DMS153 treated with DMSO at 0.1 percent for 48 hours (cell line): ENCODE measurements around the gene GNPTG.

ENCODE experiments used
- DNase-seq: peaks from one replicate; lab custom pipeline; 2025; ENCODE audit not compliant: unreplicated experiment; lab: John Stamatoyannopoulos, UW

Gene GNPTG

DNA sequence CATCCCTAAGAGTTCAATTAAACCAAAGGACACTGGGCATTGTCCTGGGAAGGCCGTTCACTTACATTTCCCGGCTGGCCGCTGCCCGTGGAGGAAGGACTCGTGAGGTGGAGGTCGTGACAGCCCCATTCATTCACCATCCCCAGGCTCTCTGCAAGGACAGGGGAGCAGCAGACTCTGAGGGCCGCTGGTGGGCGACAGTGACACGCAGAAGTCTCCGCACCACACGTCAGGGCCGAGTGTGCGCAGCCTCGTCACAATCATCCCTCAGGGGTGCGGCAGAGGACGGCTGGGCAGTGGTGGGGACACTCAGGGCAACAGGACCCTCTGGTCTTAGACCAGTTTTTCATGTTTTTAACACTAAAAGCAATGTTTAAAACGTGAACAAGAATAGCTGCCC lies 41.1 kb downstream of the GNPTG start:
- no peak for DNase-seq

GRCh38 chr16:1393613-1394176 lies 42.0 kb downstream of the GNPTG start:
- no peak for DNase-seq

- DNase-seq: no peak
These were observed 42.7 kb downstream of the GNPTG start for GRCh38 chr16:1394367-1394951.

DNA sequence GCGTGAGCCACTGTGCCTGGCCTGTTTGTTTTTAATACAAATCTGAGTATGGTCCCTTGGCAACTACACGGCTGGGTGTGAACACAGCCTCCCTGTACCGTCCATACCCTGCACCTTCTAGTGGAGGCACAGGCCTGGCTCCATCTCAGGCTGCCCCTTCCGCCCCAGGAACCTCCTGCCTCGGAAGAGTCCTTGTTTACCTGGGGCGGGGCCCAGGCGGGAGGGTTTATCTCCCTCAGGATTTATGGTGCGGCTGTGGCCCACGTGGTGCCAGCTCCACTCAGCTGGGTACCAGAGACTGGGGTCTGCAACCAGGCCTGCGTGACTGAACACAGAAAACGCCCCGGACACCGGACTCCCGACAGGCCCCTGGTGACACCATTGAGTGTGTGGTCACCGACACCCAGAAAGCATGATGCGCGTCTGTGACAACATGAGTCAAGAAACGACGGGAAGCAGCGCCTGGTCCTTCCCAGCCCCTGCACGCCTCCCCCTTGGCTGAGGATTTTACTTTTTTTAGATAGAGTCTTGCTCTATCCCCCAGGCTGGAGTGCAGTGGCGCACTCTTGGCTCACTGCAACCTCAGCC lies 43.8 kb downstream of the GNPTG start:
- DNase-seq: no peak

- DNase-seq: no peak
These were observed 46.0 kb downstream of the GNPTG start for GRCh38 chr16:1397779-1398178.

DNA sequence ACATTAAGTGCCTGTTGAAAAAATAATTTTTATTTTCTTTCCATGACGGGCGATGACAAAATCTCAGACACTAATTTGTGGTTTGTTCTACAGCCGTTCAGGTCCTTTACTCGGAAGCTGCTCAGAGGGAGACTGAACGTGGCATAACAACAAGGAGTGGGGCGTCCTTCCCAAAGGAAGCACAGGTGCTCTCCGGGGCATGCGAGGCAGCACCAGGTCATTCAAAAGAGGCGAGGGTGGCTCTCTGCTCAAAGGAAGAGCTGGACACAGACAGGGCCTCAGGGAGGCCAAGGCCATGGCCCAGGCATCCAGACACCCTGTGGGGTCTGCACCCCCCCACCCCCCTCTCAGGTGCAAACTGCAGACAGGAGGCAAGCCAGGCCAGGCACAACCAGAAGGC lies 46.6 kb downstream of the GNPTG start:
- DNase-seq: no peak

DNA sequence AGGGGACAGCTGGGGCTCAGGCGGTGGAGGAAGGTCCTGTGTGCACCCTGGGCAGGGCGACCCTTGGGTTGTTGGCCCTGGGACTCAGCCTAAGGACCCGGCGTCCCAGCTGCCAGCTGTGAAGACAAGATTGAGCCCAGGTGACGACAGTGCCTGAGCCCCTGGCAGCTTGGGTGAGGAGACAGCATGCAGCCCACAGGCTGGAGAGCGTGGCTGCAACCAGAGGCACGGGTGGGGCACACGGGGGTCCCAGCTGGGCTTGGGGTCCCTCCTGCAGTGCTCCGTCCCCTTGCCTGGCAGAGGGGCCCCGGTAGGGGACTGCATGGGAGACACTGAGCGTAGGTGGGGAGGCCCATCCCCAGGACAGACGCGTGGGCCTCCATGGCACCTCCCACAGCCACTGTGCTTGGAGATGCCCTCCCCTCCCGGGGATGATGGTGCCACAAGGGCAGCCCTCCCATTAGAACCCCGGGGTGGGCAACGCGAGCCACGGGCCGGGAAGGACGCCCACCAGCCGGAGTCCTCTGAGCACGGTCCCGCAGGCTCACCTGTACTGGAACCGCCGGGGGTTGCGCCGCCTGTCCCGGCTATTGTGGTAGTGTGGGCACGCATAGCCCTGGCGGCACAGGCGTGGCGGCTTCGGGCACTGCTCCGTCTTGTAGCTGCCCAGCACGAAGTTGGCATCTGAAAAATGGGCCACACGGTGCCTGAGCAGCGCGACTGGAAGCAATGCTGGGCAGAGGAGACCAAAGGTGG lies 47.3 kb downstream of the GNPTG start:
- no peak for DNase-seq

DNA sequence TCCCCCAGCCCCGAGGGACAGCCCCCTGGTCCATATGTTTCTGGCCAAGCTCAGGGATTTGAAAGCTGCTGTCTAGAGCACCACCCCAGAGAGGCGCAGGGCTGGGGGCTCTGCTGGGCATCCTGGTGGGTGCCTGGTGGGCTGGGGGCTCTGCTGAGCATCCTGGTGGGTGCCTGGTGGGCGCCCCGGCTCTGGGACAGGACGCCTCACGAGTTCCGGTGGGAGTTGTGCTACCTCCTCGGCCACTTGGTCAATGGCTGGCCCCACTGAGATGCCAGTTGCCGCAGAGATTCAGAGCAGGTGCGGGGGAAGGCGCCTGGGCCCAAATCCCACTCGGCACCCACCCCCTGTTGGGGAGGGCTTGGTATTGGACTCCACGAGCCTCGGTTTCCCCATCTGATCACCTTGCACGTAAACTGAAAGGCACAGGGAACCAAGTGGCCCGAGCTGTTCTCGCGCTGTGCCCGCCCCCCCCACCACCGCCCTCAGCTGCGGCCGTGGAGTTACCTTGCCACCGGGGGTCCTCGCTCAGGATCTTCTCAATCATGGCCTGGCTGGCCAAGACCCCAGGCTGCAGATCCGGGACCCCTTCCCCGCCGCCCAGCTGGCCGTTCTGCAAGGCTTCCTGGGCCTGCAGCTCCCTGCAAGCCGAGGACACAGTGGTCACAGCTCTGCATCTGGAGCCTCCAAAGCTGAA lies 49.5 kb downstream of the GNPTG start:
- DNase-seq: no peak

DNA sequence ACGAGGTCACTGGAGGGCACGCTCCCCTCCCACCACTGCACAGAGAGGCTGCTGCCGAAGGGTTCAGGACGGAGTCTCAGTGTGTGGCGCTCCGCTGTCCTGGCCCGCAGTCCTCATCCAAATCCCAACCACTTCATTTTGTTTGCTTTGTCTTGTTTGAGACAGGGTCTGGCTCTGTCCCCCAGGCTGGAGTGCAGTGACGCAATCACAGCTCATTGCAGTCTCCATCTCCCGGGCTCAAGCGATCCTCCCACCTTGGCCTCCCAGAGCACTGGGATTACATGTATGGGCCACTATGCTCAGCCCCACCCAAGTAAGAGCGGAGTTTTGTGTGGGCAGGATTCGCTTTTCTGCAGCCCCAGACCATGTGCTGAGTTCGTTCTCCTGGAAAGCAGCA lies 50.0 kb downstream of the GNPTG start:
- no peak for DNase-seq

GRCh38 chr16:1403036-1403435 lies 51.3 kb downstream of the GNPTG start:
- no peak for DNase-seq

GRCh38 chr16:1403733-1404132 lies 52.0 kb downstream of the GNPTG start:
- no peak for DNase-seq

DNA sequence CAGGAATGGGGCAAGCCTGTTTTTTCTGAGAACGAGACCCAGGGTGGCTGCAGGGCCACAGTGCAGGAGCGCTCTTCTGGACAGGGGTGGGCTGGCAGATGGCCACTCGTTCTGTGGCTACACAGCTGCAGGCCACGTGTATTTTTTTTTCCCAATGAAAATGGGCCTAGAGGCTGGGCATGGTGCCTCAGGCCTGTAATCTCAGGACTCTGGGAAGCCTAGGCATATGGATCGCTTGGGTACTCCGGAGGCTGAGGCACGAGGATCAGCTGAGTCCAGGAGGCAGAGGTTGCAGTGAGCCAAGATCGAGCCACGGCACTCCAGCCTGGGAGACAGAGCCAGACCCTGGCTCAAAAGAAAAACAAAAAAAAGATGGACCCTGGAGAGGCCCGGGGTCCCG lies 56.0 kb downstream of the GNPTG start:
- no peak for DNase-seq

- DNase-seq: peak; percentile 69
These were observed 56.6 kb downstream of the GNPTG start for GRCh38 chr16:1408171-1408837.

GRCh38 chr16:1412847-1413246 lies 61.1 kb downstream of the GNPTG start:
- DNase-seq: no peak
